HCT116 (cell line): Measurements from ENCODE around the gene DAGLA.

Source experiments
- CEBPB ChIP-seq: IDR thresholded peaks from 2 replicates; pipeline ENCODE4 v1.6.1; 2012; ENCODE audit warnings: low read depth
- CTCF ChIP-seq, 3 experiments: fragments of 200-600 bp in 1 of 3; sonication (generic) in 1 of 3; IDR thresholded peaks in 2 of 3; conservative IDR thresholded peaks in 1 of 3; 2 replicates each; pipeline ENCODE4 v1.5.1; 2012 to 2017; ENCODE audit warnings: low read depth in 2 of 3, low read length in 2 of 3, antibody characterized with exemption in 1 of 3, borderline replicate concordance in 1 of 3, control low read depth in 1 of 3, mild to moderate bottlenecking in 1 of 3, mixed read lengths in 1 of 3, mixed run types in 1 of 3, moderate library complexity in 1 of 3; ENCODE audit not compliant: insufficient read depth in 1 of 3
- EZH2 ChIP-seq: fragments of 200-600 bp; sonication (generic); IDR thresholded peaks from 2 replicates; pipeline ENCODE4 v1.6.1; 2017; ENCODE audit warnings: antibody characterized with exemption, mixed run types
- EZH2phosphoT487 ChIP-seq: fragments of 200-600 bp; IDR thresholded peaks from 2 replicates; pipeline ENCODE4 v1.6.1; 2018; ENCODE audit warnings: antibody characterized with exemption, borderline replicate concordance
- JUND ChIP-seq: IDR thresholded peaks from 2 replicates; pipeline ENCODE4 v1.6.1; 2012
- MAX ChIP-seq: IDR thresholded peaks from 2 replicates; pipeline ENCODE4 v1.6.1; 2012
- POLR2A ChIP-seq: IDR thresholded peaks from 2 replicates; pipeline ENCODE4 v1.7.0; 2011; ENCODE audit warnings: borderline replicate concordance; ENCODE audit not compliant: insufficient read depth, insufficient read length; ENCODE audit errors: extremely low read depth
- POLR2AphosphoS5 ChIP-seq: IDR thresholded peaks from 2 replicates; pipeline ENCODE4 v1.6.1; 2011; ENCODE audit warnings: mild to moderate bottlenecking, low read depth, low read length, moderate library complexity
- RAD21 ChIP-seq: IDR thresholded peaks from 2 replicates; pipeline ENCODE4 v1.6.1; 2012; ENCODE audit warnings: low read depth, mild to moderate bottlenecking
- REST ChIP-seq: IDR thresholded peaks from 2 replicates; pipeline ENCODE4 v1.6.1; 2012; ENCODE audit warnings: low read depth
- SRF ChIP-seq: IDR thresholded peaks from 2 replicates; pipeline ENCODE4 v1.6.1; 2012; ENCODE audit warnings: low read depth
- YY1 ChIP-seq: IDR thresholded peaks from 2 replicates; pipeline ENCODE4 v1.6.1; 2011; ENCODE audit warnings: low read length, low read depth, moderate library complexity, mild to moderate bottlenecking; ENCODE audit not compliant: insufficient replicate concordance; ENCODE audit errors: extremely low read depth
- ZBTB33 ChIP-seq: IDR thresholded peaks from 2 replicates; pipeline ENCODE4 v1.6.1; 2011; ENCODE audit warnings: mild to moderate bottlenecking, low read length, moderate library complexity; ENCODE audit not compliant: insufficient replicate concordance; ENCODE audit errors: extremely low read depth

GRCh38 chr11:61792310-61793082 is 112.3 kb downstream of the DAGLA start, which contains the start of the genes FEN1 and TMEM258:
- TF ChIP-seq MAX (peak; percentile 95), CTCF (IDR thresholded peaks at IDR 0.05 in 2 of 3, conservative IDR thresholded peaks at IDR 0.05 in 1 of 3; ENCODE audit: borderline replicate concordance in 1 of 3, insufficient read depth in 1 of 3, low read depth in 2 of 3, low read length in 2 of 3) (no peak), SRF (no peak), POLR2AphosphoS5 (peak; percentile 87), POLR2A (peak; percentile 73), EZH2 (no peak), RAD21 (no peak), JUND (no peak), CEBPB (no peak), ZBTB33 (no peak), YY1 (peak; percentile 61), EZH2phosphoT487 (no peak), REST (no peak)
